GM21447 (cell line): ENCODE measurements around the gene SLC9A6.
"Not testable (repeated sequence)": the region's sequence is repeated elsewhere in the genome, so short reads cannot be mapped to it uniquely, and the experiment has no call there.

Experiments
- ATAC-seq: cut with Tn5 transposase; IDR thresholded peaks from one replicate; pipeline ENCODE4 v1.9.1; 2021; ENCODE audit not compliant: unreplicated experiment

SLC9A6 gene

GRCh38 chrX:136061286-136061685 lies 76.1 kb downstream of the SLC9A6 start:
- ATAC-seq, result no peak

GRCh38 chrX:136061696-136062095 lies 76.5 kb downstream of the SLC9A6 start:
- ATAC-seq, result no peak

GRCh38 chrX:136063340-136064079 lies 78.3 kb downstream of the SLC9A6 start:
- no peak for ATAC-seq

GRCh38 chrX:136064661-136065043 lies 79.4 kb downstream of the SLC9A6 start:
- ATAC-seq, result no peak

- no peak for ATAC-seq
Observed at GRCh38 chrX:136065044-136065671, 79.9 kb downstream of the SLC9A6 start.

GRCh38 chrX:136067097-136067496 lies 81.9 kb downstream of the SLC9A6 start:
- ATAC-seq, result no peak

- ATAC-seq, result no peak
Observed at GRCh38 chrX:136067966-136068365, 82.7 kb downstream of the SLC9A6 start.

- no peak for ATAC-seq
Observed at GRCh38 chrX:136076942-136077341, 91.7 kb downstream of the SLC9A6 start.

GRCh38 chrX:136080766-136081165 lies 95.5 kb downstream of the SLC9A6 start:
- no peak for ATAC-seq

- no peak for ATAC-seq
Observed at GRCh38 chrX:136086521-136086920, 101.3 kb downstream of the SLC9A6 start.

- ATAC-seq, result not testable (repeated sequence)
Observed at GRCh38 chrX:136091898-136092297, 106.7 kb downstream of the SLC9A6 start.

GRCh38 chrX:136094962-136095361 lies 109.7 kb downstream of the SLC9A6 start:
- ATAC-seq, result no peak
